ENCODE data around the gene MT4.
A peak's percentile ranks its signal among the peaks of the same experiment; 100 is the strongest.

Gene MT4

GRCh38 chr16:56564793-56565477 is at the start of gene MT4:
Gene MT4, plus strand, starts transcription at chr16:56565073. Its CDS starts 56 bp downstream, at chr16:56565129.
- DNase-seq (ENCODE audit: low read depth) = no peak

- DNase-seq (ENCODE audit: low read depth) = no peak
Measured at GRCh38 chr16:56515665-56516064, 49.2 kb upstream of the MT4 start.

GRCh38 chr16:56517206-56517605 is 47.7 kb upstream of the MT4 start:
- no peak for DNase-seq (ENCODE audit: low read depth)

- DNase-seq (ENCODE audit: low read depth) = no peak
Measured at GRCh38 chr16:56518425-56518824, 46.4 kb upstream of the MT4 start.

- peak; percentile 84 for DNase-seq (ENCODE audit: low read depth)
Measured at GRCh38 chr16:56519459-56520250, 45.2 kb upstream of the MT4 start, which contains the start of gene BBS2. Gene BBS2, minus strand, starts transcription at chr16:56520024. Its CDS starts 162 bp downstream, at chr16:56519862.

- no peak for DNase-seq (ENCODE audit: low read depth)
Measured at GRCh38 chr16:56520251-56520577, 44.7 kb upstream of the MT4 start.

GRCh38 chr16:56525236-56525635 is 39.6 kb upstream of the MT4 start:
- no peak for DNase-seq (ENCODE audit: low read depth)

- no peak for DNase-seq (ENCODE audit: low read depth)
Measured at GRCh38 chr16:56530872-56531271, 34.0 kb upstream of the MT4 start.

- DNase-seq (ENCODE audit: low read depth) = no peak
Measured at GRCh38 chr16:56532714-56533113, 32.2 kb upstream of the MT4 start.

GRCh38 chr16:56534847-56535383 is 30.0 kb upstream of the MT4 start:
- DNase-seq (ENCODE audit: low read depth) = no peak

- no peak for DNase-seq (ENCODE audit: low read depth)
Measured at GRCh38 chr16:56538331-56538730, 26.5 kb upstream of the MT4 start.

GRCh38 chr16:56539656-56540055 is 25.2 kb upstream of the MT4 start:
- DNase-seq (ENCODE audit: low read depth) = no peak

GRCh38 chr16:56542039-56542438 is 22.8 kb upstream of the MT4 start:
- DNase-seq (ENCODE audit: low read depth) = no peak

GRCh38 chr16:56547120-56547948 is 17.5 kb upstream of the MT4 start:
- no peak for DNase-seq (ENCODE audit: low read depth)

GRCh38 chr16:56547949-56548567 is 16.8 kb upstream of the MT4 start:
- no peak for DNase-seq (ENCODE audit: low read depth)

GRCh38 chr16:56549161-56549560 is 15.7 kb upstream of the MT4 start:
- DNase-seq (ENCODE audit: low read depth) = no peak

GRCh38 chr16:56549744-56550385 is 15.0 kb upstream of the MT4 start:
- no peak for DNase-seq (ENCODE audit: low read depth)

- no peak for DNase-seq (ENCODE audit: low read depth)
Measured at GRCh38 chr16:56551796-56552738, 12.8 kb upstream of the MT4 start.

- no peak for DNase-seq (ENCODE audit: low read depth)
Measured at GRCh38 chr16:56554441-56554840, 10.4 kb upstream of the MT4 start.

GRCh38 chr16:56558024-56558747 is 6.7 kb upstream of the MT4 start:
- DNase-seq (ENCODE audit: low read depth) = no peak

Data from stimulated activated CD8-positive, alpha-beta memory T cell treated with anti-CD3 and anti-CD28 coated beads, Interleukin-12 subunit alpha, Interleukin-12 subunit beta, amount 100 ng/mL, for 1 hour (primary cell).